Measurements from ENCODE around the gene DNER.

DNA sequence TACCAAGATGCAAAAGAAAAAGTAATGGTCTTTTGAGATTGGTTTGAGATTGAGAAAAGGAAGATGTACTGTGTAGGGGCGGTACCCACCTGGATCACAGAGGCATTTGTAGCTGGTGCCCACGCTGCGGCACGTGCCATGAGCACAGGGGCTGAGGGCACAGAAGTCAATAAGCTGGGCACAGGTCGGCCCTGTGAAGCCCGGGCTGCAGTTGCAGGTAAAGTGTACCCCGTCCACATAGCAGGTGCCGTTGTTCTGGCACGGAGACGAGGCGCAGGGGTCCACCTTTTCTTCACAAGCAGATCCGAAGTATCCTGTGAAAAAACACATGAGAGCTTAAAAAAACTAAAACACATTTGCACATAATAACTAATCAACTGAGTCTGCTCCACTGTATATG, 267.1 kb downstream of the DNER start:
- TF ChIP-seq EZH2 (IDR thresholded peaks at IDR 0.05; ENCODE audit: low read depth) (no peak), CTCF (conservative IDR thresholded peaks at IDR 0.05) (no peak)
